NCI-H524 (cell line): ENCODE results near the gene TGFBR3.
A peak's percentile ranks its signal among the peaks of the same experiment; 100 is the strongest.

ENCODE experiments used
- DNase-seq, 2 experiments: peaks; one replicate each; lab custom pipeline; 2025; lab: John Stamatoyannopoulos, UW

Gene TGFBR3

DNA sequence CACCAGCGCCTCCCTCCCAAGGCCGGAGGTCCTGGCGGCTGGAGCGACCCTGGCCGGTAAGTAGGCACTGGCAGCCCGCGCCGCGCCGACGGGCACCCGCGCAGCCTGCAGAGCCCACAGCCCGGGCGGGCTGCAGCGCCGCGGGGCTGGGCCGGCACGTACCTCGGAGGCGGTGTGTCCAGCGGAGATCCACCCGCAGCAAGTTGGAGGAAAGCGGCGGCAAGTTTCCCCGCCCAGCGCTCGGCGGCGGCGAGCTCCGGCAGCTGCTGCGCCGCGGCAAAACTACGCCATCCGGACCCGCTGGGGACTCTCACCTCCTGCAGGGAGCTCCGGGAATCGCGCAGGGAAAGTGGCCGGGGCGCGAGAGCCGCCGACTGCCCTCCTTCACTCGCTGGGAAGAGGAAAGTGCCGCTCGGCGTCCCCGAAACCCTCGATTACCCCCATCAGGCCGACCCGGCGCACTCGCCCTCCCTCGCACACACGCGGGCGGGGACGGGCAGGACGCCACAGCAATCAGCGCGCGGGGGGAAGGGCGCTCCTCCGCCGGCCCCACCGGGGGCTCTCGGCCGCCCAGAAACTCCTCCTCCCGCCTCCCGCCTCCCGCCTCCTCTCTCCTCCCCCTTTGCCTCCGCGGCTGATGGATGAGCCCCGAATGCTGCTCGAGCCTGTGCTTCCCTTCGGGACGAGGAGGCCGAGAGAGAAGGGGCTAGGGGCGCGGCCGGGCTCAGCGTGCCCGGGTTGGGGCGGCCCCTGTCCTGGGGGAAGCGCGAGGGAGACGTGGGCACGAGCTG lies at the start of gene TGFBR3:
TSS of gene TGFBR3 (minus strand) at position 436 of the 791 bp plus-strand sequence. CDS start 24,620 bp downstream, outside the sequence.
- DNase-seq, result peak; percentile 71 to 78

DNA sequence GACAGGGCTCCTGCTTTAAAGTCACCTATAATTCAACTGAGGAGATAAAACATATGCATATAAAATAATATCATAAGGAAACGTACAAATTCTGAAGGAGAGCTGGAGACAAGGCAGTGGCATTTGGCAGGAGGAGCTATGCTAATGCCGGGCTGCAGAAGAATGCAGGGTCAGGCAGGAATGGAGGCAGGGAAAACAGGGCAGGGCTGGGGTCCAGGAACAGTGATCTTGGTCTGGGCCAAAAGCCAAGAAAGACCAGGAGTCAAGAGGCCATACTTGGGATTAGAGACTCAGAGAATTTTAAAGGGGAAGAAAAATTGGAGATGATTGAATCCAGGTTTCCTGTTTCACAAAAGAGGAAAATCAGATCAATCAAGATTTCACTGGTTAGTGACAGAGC lies 43.3 kb upstream of the TGFBR3 start:
- no peak for DNase-seq

DNA sequence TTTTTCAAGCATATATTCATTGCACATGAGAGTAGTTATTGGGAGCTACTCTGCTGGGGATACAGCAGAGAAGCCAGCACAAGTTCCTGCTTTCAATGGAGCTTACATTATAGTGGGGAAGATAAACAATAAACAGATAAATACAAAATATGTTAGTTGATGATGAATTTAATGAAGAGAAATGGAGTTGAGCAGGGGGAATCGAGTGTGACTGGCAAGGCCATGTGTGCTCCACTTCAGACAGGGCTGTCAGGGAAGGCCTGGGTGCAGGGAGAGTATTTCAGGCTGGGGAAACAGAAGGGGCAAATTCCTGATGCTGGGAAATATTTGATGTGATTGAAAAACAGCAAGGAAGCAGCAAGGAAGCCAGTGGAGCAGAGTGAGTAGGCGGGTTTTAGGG lies 42.1 kb upstream of the TGFBR3 start:
- no peak for DNase-seq

DNA sequence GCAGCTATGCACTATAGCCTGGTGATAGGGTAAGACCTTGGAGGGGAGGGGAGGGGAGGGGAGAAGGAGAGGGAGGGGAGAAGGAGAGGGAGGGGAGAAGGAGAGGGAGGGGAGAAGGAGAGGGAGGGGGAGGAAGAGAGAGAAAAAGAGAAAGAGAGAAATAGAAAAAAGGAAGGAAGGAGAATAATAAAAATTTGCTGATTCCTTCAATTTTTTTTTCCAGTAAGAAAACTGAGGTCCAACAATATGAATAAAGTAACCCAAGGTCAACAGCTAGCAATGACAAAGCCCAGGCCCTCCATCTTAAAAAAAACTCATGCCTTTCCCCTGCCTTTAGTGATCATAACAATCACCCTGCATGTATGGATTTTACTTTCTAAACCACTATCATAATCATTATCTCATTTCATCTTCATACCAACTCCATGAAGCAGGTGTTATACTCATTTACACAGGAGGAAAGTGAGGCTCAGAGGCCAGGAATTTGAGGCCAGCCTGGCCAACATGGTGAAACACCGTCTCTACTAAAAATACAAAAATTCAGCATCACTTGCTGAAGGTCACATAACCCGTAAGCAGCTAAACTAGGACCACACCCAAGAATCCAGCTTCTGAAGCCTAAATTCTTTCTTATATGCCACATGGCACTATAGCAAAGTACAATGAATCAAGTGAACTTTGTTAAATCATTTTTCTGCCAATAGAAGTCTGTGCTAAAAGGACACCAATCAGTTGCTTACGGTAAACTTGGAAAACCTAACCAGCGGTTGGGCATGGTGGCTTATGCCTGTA lies 39.9 kb upstream of the TGFBR3 start:
- DNase-seq, result no peak

DNA sequence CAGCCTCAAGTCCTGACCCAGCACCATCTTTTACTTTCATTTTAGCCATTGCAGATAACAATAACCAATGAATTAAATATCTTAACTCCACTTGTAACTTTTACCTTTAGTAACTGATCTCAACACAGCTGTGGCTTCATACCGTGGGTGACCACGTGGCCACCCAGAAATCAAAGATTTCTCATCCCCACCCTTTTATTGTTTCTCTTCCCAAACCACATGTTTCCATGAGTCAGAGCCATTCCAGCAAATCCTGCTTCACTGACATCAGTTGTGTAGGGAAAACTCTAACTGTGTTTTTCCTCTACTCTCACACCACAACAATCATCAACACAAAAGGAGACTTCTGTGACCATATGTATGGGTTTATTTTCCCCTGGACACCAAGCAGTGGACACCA lies 38.2 kb upstream of the TGFBR3 start:
- no peak for DNase-seq

DNA sequence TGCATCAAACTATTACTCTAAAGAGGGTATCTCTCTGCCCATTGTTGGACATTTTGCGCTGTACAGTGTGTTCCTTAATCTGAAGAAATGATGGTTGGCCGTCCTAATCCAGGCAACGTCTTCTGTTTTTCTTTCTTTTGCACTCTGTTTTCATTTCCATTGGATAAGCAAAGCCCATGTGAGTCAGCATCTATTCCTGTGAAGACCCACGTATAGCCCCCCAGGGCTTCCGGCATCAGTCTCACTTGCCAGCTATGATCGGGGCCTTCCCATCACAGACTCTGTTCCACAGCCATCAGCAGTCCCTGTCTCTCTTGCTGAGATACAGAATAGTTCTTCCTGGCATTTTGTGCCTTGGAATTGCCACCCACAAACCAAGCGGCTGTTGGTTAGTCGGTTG lies 34.0 kb upstream of the TGFBR3 start:
- DNase-seq, result no peak

DNA sequence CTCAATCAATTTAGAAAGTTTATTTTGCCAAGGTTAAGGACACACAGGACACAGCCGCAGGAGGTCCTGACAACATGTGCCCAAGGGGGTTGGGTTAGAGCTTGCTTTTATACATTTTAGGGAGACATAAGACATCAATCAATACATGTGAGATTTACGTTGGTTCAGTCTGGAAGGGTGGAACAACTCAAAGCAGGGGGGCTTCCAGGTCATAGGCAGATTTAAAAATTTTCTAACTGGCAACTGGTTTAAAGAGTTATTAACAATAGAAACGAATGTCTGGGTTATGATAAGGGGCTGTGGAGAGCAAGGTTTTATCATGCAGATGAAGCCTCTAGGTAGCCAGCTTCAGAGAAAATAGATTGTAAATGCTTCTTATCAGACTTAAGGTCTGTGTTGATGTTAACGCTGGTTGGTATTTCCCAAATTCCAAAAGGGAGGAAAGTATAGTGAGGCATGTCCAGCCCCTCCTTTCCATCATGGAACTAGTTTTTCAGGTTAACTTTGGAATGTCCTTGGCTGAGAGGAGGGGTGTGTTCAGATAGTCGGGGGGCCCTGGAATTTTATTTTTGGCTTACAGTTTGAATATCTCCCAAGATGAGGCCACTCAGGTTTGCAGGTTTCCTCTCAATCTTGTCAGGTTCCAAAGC lies 31.0 kb upstream of the TGFBR3 start:
- DNase-seq, result no peak

DNA sequence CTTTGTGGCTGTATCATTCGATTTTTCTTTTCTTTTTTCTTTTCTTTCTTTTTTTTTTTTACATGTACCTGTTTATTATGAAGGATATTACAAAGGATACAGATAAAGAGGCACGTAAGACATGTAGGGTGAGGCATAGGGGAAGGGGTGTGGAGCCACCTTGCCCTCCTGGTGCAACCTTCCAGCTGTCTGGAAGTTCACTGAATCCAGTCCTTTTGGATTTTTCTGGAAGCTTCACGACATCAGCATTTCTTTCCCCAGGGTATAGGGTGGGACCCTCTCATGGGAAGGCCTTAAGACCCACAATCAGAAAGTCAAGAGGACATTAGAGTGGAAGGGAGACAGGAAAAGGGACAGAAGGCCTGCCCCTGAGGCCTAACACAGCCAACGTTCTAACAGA lies 30.1 kb upstream of the TGFBR3 start:
- DNase-seq, result no peak

DNA sequence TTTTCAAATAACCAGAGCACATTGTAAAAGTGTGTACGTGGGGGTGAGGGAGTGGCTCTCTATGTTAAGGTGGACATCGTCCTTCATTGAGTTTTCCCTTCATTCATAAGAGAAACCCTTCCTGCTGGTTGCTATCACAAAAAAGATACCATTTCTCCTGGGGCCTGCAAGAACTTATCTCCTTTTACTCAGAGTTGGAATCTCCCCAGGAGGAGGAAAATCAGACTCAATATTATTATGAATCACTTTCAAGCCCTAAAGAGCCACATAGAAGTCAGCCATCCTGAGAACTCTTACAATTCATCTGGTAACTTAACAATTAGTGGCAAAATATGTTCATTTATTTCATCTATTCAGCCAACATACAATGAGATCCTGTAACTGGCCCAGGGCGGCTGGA lies 27.1 kb upstream of the TGFBR3 start:
- no peak for DNase-seq

DNA sequence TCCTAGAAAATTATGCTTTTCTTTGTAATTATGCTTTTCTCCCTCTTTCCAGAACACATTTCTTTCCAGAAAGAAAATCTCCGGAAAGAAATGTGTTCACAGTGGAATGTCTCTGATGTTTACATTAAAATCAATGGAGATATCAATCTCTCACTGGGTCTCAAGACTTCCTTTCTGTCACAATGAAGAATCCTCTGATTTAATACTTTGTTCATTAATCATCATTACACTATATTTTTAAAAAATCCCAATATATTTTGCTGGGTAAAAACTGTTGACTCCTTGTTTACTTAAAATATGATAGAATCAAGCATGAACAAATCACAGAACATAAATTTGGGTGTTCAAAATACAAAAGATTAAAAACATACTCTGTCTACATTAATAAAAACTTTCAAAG lies 26.3 kb upstream of the TGFBR3 start:
- DNase-seq, result no peak

DNA sequence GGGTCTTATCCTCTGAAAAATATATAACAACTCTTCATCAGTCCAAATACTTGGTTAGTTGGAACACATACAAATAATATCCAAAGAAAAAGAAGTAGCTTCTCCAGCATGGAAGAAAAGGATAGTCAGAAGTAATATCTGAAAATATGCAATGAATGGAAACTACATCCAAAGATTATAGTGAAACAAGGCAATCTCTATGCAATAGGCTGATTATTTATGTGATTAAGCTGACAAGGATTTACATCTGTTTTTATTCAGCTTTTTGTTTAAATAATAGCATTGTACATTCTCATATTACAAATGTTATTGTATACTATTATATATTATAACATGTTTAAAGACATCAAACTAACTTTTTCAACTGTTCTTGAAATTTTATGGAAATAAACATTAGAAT lies 15.3 kb upstream of the TGFBR3 start:
- no peak for DNase-seq

DNA sequence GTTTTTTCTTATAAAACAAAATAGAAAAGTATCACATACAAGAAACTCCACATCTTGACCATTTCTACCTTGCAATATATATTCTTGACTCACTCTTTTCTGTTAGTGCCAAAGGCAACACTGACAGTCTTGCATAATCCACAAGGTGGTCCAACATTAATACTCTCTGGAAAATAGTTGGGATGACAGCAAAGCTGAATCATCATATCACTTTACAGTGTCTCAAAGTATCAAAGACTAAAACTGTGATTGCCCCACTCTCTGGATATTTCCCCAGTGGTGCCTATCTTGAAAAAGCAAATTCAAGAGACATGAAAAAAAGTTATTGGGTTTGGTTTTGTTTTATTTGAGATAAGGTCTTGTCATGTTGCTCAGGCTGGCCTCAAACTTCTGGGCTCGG lies 14.6 kb upstream of the TGFBR3 start:
- DNase-seq, result no peak

DNA sequence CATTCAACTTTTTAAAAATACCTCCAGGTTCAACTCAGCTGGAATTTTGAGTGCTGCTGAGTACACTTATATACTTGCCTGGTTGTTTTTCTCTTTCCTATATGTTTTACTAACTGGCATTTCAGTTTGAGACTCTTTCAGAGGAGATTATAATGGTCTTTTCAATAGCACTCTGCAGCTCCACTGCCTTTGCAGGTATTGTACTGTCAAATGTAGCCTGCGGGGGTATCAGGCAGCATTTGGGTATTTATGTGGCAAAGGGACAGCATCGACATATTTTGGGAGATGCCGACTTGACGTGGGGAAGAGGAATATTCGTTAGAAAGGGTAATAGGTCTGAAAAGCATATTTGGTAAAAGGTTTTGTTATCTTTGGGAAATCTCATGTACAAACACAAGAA lies 11.1 kb upstream of the TGFBR3 start:
- DNase-seq, result no peak

DNA sequence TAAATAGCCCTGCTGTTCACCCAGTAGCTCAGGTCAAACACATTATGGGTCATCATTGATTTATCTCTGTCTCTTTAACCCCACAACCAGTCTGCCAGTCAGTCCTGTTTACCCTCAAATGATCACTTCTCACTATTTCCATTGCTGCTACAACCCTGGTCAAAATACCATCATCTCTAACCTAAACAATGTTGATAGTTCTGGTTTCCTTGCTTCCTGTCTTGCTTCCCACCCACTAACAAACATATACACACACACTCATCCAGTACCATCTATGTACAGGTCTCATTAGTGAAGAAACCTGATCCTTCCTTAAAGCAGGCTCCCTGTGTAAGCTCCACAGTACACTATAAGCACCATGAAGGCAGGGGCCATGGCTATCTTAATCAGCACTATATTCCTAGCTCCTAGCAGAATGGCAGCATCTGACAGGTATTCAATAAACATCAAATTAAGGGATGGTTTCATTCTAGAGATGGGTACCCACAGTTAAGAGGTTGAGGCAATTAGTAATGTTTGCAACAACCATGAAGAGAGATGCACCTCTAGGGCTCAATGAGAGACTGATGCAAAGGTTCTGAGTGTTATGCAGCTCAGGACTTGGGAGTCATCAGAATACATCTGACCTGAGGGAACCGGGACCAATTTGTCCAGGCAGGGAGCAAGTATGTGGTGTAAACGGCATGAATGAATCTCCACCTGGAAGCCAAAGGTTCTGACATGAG lies 10.0 kb upstream of the TGFBR3 start:
- DNase-seq, result no peak

DNA sequence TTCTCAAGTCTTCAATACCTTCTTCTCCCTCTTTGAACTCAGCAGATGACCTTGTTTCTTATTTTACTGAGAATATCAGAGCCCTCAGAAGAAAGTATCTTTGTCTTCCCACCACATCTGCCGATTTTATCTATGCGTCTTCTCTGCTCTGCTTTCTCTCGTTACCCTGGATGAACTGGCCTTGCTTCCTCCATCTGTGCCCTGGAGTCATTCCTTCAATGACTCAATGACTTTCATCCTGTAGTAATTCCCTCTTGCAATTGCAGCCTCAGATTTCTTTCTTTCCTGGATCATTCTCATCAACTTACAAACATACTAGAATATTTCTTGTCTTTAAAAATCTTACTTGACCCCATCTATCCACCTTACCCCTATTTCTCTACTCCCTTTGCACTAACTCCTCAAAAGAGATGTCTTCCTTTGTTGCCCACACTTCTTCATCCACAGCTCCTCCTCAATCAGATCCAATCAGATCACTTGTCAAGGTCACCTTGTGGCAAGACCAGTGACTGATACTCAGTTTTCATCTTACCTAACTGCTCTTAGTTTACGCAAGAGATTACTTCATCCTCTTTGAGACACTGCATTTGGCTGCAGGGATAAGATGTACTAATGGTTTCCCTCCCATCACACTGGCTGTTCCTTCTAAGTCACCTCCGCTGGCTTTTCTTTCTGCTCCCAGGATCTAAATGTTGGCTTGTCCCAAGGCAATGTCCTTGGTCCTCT lies 8.2 kb upstream of the TGFBR3 start:
- DNase-seq, result no peak

DNA sequence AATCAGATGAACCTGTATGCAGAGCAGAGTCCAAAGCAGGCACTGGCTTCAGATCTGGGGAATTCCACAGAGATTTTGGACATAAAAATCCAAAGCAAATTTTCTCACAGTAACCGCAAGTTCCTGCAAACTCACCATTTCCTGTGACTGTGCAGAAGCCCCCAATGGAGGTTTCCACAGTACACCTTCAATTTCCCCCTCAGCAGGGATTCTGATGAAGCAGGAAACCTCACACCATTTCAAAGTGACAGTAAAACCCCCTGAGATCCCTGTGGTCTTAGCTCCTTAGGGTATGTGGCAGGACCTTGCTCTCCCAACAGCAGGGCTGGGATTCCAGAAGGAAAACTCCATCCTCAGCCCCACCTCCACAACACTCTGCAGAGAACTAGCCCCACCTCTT lies 6.0 kb upstream of the TGFBR3 start:
- DNase-seq, result no peak

DNA sequence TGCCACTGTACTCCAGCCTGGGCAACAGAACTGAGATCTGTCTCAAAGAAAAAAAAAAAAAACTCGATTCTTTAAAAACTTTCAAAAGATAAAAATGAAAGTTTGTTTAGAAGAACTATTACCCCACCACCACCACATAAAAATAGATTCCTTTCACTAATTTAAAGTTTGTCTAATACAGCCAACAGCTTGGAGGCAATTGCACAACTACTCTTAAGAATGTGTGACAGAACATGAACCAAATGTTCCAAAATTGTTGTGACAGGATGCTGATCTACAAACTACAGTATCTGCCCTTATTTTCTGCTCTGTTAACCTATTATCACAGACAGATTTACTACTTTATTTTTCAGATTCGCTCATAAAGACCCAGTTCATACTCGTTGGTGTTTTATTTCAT lies 5.5 kb upstream of the TGFBR3 start:
- no peak for DNase-seq

DNA sequence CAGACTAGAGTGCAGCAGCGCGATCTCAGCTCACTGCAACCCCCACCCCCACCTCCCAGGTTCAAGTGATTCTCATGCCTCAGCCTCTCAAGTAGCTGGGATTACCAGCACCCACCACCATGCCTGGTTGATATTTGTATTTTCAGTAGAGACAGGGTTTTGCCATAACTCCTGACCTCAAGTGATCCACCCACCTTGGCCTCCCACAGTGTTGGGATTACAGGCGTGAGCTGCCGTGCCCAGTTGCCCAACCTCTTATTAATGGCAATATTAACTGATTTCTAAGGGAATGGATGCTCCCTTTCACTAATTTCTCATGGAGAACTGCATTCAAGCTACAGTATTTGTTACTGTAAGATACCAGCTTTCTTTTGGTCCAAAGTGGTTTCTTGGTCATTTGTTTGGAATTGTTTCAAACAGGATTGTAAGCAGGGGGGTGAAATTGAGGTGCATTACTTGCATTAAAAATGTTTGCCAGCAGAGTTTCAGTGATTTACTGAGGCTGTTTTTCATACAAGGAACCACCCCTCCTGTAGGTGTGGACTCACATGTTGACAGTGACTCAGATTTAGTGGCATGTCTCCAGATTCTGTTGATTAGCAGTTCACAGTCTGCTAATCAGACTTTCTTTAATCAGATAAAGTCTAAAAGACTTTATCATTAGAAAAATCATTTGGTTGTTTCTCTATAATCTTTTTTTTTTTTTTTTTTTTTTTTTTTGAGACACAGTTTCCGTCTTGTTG lies 3.9 kb upstream of the TGFBR3 start:
- no peak for DNase-seq

DNA sequence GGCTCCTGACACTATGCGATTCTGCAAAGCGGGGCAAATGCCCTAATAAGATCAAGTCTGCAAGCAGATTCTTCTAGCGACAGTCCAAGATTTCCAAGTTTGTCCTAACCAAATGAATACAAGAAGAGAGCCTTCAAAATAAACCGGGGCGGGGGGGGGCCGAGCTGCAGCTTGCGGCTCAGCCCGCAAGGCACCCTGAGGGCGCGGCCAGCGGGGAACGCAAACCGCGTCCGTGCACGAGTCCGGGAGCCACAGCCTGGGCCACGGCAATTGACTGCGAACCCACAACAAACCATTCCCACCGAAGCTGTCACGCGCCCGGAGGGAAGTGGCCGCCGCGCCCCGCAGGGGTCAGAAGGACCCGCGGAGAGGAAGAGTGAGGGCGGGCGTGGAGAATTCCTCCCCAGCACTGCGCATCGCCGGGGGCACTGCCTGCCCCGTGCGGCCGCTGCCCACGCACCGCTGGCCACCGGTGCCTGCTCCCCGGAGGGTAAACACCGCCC lies 687 bp downstream of the TGFBR3 start:
- peak in 1 of 2 experiments; percentile 32 for DNase-seq

DNA sequence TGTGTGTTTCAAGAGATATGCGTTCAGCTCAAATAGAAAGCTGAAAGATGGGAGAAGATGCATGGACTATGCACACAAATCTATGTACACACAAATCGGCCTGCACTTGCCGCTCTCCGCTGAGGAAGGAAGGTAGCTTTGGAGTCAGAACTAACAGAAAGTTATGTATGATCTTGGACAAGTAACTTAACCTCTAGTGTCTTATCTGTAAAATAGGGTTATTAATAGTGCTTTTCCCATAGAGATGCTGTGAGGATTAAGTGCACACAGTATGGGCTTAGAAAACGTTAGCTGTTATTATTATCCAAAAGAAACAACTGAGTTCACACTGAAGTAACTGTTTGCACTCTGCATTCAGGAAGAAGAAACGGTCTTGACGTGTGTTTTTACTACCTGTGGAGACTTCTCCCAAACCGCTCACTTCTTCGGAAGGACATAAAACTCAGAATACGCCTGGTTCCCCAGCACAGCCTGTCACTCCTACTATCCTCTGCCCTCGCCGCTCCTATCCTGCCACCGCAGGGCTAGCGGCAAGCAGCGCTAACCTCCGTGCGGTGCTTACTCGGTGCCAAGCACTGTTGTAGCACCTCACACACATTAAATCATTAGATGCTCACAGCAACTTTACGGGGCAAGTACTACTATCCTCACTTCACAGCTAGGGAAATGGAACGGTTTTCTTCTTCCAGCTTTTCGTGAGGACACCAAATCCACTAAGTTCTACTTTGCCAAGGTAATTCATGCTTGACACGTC lies 1.3 kb downstream of the TGFBR3 start:
- peak in 1 of 2 experiments; percentile 39 for DNase-seq
